NB4 (cell line): ENCODE measurements around the gene BFSP1.

Experiments
- DNase-seq: peaks from one replicate; pipeline ENCODE4 v3.0.0; 2010; ENCODE audit warnings: low read depth
- H3K4me3 ChIP-seq: one replicate; pipeline ENCODE4 v1.5.1; 2011; ENCODE audit warnings: mild to moderate bottlenecking, low read depth, low read length, moderate library complexity
- MYC ChIP-seq: IDR thresholded peaks from 2 replicates; pipeline ENCODE4 v1.6.1; 2011; ENCODE audit warnings: low read depth, low read length
- POLR2A ChIP-seq: IDR thresholded peaks from 2 replicates; pipeline ENCODE4 v1.6.1; 2011; ENCODE audit warnings: mild to moderate bottlenecking; ENCODE audit not compliant: insufficient read length; ENCODE audit errors: extremely low read depth
- TF ChIP-seq, protein P1 (sequence below): IDR thresholded peaks from one replicate; pipeline ENCODE4 v1.5.1; 2012; ENCODE audit warnings: low read depth, low read length
- TF ChIP-seq, protein P2 (sequence below): IDR thresholded peaks from 2 replicates; pipeline ENCODE4 v1.6.1; 2011; ENCODE audit warnings: low read depth, low read length

Gene BFSP1

DNA sequence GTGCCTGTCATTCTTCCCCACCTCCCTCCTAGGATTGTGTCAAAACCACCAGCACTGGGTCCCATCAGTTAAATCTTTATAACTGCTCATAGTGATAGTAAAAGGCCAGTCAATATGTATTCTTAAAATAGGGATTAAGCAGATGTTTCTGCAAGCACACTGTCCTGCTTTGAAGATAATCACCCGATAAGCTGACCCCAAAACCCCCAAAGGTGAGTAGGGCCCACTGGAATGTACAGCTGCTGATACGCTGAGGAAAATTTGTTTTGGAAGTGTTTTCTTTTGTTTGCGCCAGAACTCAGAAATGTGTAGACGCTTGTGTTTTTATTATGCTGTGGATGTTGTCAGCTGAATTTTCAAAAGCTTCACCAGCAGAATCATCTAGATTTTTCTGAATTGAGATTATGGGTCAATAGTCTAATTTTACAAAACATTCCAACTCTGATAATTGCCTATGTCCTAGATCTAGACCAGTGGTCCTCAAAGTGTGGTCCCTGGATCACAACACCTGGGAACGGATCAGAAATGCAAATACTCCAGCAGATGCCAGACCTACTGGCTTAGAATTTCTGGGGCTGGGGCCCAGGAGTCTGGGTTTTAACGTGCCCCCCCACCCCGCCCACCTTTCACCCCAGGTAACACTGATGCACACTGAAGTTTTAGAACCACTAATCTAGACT is 11.4 kb downstream of the BFSP1 start:
- no peak overlapping the region for H3K4me3 ChIP-seq
- DNase-seq: no peak
- TF ChIP-seq, protein P1, sequence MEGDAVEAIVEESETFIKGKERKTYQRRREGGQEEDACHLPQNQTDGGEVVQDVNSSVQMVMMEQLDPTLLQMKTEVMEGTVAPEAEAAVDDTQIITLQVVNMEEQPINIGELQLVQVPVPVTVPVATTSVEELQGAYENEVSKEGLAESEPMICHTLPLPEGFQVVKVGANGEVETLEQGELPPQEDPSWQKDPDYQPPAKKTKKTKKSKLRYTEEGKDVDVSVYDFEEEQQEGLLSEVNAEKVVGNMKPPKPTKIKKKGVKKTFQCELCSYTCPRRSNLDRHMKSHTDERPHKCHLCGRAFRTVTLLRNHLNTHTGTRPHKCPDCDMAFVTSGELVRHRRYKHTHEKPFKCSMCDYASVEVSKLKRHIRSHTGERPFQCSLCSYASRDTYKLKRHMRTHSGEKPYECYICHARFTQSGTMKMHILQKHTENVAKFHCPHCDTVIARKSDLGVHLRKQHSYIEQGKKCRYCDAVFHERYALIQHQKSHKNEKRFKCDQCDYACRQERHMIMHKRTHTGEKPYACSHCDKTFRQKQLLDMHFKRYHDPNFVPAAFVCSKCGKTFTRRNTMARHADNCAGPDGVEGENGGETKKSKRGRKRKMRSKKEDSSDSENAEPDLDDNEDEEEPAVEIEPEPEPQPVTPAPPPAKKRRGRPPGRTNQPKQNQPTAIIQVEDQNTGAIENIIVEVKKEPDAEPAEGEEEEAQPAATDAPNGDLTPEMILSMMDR: no peak
- TF ChIP-seq POLR2A: no peak

DNA sequence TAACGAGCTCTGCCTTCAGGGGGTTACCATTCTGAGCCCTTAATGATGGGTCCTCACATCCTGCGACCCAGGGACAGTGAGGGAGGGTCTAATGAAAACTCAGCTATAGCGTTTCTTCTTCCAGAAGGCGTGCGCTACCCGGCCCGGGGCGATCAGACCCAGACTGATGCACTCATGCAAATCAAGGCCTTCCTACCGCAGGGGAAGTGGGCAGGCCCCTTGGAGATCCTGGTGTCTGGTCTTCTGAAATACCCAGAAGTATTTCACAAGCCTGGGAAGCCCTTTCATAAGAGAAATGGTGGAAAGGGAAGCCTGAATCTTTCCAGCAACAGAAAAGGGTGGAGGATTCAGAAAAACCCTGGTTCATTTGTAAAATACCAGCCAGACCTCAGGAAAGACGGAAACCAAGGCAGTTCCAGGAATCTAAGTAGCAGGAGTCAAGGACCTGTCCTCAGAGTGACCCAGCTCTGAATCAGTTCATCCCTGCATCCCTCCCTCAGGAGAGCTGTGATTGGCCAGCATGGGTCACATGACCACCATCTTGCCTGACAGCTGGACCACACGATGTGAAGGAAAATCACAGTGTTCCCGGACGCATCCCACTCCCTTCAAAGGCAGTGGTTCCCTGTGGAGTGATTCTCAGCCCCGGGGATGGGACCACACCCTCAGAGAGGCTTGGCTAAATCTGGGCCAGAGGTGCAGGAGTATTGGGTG is 12.7 kb downstream of the BFSP1 start:
- H3K4me3 ChIP-seq: no peak overlapping the region
- DNase-seq: peak; percentile 34
- TF ChIP-seq, protein P1: no peak
- TF ChIP-seq, protein P2, sequence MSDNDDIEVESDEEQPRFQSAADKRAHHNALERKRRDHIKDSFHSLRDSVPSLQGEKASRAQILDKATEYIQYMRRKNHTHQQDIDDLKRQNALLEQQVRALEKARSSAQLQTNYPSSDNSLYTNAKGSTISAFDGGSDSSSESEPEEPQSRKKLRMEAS: no peak
- TF ChIP-seq MYC (no peak), POLR2A (no peak)

DNA sequence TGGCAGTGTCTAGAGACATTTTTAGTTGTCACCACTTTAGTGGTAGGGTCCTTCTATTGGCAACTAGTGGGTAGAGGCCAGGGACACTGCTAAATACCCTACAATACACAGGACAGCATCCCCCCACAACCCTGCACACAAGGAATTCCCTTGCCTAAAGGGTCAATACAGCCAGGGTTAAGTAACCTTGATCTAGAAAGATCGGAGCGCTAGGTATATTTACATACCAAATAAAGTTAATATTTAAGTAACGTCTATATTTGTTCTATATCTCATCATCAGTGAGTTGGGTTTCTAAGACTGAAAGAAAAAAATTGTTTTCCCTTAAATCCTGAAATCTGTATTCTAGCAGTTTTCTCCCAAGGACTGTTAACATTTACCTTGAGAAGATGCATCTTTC is 16.1 kb downstream of the BFSP1 start:
- DNase-seq: no peak
- no peak overlapping the region for H3K4me3 ChIP-seq
- TF ChIP-seq, protein P1: no peak
- TF ChIP-seq MYC (no peak), POLR2A (no peak)
- TF ChIP-seq, protein P2: no peak

DNA sequence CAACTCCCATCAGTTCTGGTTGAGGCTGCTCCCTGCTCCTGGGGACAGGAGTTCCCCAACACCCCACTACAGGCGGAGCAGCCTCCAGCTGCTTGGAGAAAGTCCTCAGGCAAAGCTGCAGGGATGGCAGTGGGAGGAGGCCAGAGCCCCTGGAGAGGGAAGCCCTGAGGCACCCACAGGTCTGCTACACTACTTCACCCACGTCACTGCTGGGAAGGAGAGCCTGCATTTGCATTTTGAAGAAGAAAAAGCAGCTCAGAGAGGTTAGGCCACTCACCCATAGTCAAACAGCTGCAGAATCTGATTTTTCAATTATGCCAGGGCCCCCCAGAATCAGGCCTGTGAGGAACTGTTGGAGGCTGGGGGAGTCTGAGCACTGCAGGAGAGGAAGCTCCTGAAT is 17.2 kb downstream of the BFSP1 start:
- H3K4me3 ChIP-seq: no peak overlapping the region
- no peak for TF ChIP-seq POLR2A
- no peak for TF ChIP-seq MYC
- TF ChIP-seq, protein P2: no peak
- TF ChIP-seq, protein P1: no peak
- DNase-seq: no peak

DNA sequence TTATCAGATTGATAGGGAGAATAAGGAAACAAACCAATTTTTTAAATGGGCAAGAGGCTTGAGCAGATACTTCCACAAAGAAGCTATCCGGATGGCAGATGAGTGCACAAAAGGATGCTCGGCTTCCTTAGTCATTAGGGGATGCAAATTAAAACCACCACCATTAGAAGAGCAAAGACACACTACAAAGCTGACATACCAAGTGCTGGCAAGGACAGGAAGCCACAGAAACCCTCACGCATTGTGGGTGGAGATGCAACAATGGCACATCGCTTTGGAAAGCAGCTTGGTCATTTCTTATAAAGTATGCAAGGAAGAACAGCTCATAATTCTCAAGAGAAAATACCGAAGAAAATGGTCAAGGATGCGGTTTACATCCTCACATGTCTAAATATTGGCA is 19.8 kb downstream of the BFSP1 start:
- H3K4me3 ChIP-seq: no peak overlapping the region
- TF ChIP-seq, protein P1: no peak
- TF ChIP-seq, protein P2: no peak
- TF ChIP-seq MYC: no peak
- no peak for TF ChIP-seq POLR2A
- DNase-seq: no peak
